Measurements from ENCODE around the gene PCDHGA1.
"Not testable (repeated sequence)": the region's sequence is repeated elsewhere in the genome, so short reads cannot be mapped to it uniquely, and the experiment has no call there.

The PCDHGA1 gene

DNA sequence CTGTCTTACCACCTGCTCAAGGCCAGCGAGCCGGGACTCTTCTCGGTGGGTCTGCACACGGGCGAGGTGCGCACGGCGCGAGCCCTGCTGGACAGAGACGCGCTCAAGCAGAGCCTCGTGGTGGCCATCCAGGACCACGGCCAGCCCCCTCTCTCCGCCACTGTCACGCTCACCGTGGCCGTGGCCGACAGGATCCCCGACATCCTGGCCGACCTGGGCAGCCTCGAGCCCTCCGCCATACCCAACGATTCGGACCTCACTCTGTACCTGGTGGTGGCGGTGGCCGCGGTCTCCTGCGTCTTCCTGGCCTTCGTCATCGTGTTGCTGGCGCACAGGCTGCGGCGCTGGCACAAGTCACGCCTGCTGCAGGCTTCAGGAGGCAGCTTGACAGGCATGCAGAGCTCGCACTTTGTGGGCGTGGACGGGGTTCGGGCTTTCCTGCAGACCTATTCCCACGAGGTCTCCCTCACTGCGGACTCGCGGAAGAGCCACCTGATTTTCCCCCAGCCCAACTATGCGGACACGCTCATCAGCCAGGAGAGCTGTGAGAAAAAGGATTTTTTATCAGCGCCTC, 10.6 kb downstream of the PCDHGA1 start:
- H3K9me3 Mint-ChIP-seq: peaks cover 20% of the 10 kb centered on the region
- not testable (repeated sequence) for H3K36me3 Mint-ChIP-seq; H3K4me3 Mint-ChIP-seq; DNase-seq (ENCODE audit: low spot score in 2 of 2); H3K4me1 Mint-ChIP-seq; ATAC-seq; H3K27ac Mint-ChIP-seq

DNA sequence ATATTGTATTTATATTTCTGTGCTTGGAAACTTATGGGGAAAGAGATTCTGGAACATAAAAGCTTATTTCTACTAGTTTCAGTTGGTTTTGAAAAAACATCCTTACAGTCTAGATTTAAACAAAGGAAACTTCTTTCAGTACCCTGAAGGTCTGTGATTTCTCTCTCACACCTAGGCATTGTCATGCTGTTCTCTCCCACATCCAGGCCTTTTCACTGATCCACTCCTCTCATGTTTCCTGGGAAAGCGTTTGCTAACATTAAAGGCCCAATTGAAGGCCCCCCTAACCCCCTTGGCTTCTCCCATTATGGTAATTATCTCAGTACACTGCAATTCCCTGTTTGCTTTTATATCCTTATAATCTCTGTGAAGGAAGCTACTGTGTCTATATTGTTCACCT, 12.5 kb downstream of the PCDHGA1 start:
- Mint-ChIP-seq H3K4me1 (no peaks in the 10 kb centered on the region), H3K4me3 (no peak overlapping the region), H3K27ac (no peak overlapping the region), H3K36me3 (no peaks in the 10 kb centered on the region), H3K9me3 (peaks cover 20% of the 10 kb centered on the region)
- ATAC-seq (no peak), DNase-seq (ENCODE audit: low spot score in 2 of 2) (no peak)

DNA sequence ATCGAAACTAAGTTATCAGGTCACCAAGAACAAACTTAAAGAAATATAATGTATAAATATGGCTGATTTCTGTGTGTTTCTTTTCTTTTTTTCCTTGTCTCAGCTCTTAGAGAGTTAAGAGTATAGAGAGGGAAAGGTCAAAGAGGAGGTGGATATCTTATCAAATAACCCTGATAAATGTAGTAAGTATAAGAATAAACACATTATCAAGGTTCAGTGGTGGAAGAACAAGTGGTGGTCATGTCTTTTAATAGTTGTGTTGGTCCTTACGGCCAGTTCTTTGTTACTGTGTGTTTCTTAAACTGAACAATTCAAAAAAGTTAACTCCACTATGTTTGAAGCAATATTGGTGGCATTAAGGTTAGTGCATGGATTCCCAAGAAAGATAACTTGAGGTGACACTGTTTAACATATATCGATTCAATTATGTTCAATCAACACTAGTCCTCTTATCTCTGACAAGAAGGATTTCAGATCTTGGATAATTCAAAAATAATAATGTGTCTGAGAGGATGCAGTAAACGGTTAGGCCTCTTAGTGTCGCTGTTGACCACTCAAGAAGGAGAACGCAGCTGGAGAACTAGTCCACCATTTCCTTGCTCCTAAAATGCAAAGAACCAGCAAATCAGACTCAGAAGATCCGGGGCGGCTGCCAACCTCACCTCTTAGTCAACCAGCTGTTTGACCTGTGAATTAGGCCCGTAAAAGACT, 13.1 kb downstream of the PCDHGA1 start, which contains the start of gene PCDHGA3:
TSS of gene PCDHGA3 (plus strand) at position 588 of the 711 bp plus-strand sequence. CDS start 205 bp downstream, outside the sequence.
- peaks cover 16% of the 10 kb centered on the region for H3K9me3 Mint-ChIP-seq
- DNase-seq (ENCODE audit: low spot score in 2 of 2): no peak
- H3K36me3 Mint-ChIP-seq: no peaks in the 10 kb centered on the region
- no peak within 1 kb of the TSS for H3K27ac Mint-ChIP-seq
- H3K4me1 Mint-ChIP-seq: no peaks in the 10 kb centered on the region
- H3K4me3 Mint-ChIP-seq: peak within 1 kb of the TSS; percentile 29
- ATAC-seq: no peak

DNA sequence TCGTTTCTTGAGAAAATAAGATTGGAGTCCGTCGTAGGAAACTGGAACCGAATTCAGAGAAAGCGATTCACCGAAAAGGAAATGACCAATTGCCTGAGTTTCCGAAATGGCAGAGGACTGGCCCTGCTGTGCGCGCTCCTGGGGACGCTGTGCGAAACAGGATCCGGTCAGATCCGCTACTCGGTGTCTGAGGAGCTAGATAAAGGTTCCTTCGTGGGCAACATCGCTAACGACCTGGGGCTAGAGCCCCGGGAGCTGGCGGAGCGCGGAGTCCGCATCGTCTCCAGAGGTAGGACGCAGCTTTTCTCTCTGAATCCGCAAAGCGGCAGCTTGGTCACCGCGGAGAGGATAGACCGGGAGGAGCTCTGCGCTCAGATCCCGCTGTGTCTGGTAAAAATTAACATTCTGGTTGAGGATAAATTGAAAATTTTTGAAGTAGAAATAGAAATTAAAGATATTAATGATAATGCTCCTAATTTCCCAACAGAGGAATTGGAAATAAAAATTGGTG, 13.7 kb downstream of the PCDHGA1 start:
- ATAC-seq (no peak), DNase-seq (ENCODE audit: low spot score in 2 of 2) (no peak)
- Mint-ChIP-seq H3K36me3 (no peaks in the 10 kb centered on the region), H3K27ac (no peak overlapping the region), H3K4me1 (no peaks in the 10 kb centered on the region), H3K4me3 (peak overlapping the region; percentile 29), H3K9me3 (peaks cover 14% of the 10 kb centered on the region)

DNA sequence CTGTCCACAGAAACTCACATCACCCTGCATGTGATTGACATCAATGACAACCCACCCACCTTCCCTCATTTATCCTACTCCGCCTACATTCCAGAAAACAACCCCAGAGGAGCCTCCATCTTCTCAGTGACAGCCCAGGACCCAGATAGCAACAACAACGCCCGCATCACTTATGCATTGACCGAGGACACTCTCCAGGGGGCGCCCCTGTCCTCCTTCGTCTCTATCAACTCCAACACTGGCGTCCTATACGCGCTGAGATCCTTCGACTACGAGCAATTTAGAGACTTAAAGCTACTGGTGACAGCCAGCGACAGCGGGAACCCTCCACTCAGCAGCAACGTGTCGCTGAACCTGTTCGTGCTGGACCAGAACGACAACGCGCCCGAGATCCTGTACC, 15.0 kb downstream of the PCDHGA1 start:
- H3K27ac Mint-ChIP-seq: no peak overlapping the region
- H3K4me3 Mint-ChIP-seq: no peak overlapping the region
- H3K36me3 Mint-ChIP-seq: no peaks in the 10 kb centered on the region
- DNase-seq (ENCODE audit: low spot score in 2 of 2) (no peak), ATAC-seq (no peak)
- H3K9me3 Mint-ChIP-seq: peaks cover 13% of the 10 kb centered on the region
- peaks cover 4% of the 10 kb centered on the region for H3K4me1 Mint-ChIP-seq

DNA sequence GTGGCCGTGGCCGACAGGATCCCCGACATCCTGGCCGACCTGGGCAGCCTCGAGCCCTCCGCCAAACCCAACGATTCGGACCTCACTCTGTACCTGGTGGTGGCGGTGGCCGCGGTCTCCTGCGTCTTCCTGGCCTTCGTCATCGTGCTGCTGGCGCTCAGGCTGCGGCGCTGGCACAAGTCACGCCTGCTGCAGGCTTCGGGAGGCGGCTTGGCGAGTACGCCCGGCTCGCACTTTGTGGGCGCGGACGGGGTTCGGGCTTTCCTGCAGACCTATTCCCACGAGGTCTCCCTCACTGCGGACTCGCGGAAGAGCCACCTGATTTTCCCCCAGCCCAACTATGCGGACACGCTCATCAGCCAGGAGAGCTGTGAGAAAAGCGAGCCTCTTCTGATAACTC, 15.7 kb downstream of the PCDHGA1 start:
- not testable (repeated sequence) for H3K36me3 Mint-ChIP-seq; ATAC-seq; H3K4me3 Mint-ChIP-seq; DNase-seq (ENCODE audit: low spot score in 2 of 2); H3K27ac Mint-ChIP-seq; H3K4me1 Mint-ChIP-seq
- peaks cover 12% of the 10 kb centered on the region for H3K9me3 Mint-ChIP-seq

DNA sequence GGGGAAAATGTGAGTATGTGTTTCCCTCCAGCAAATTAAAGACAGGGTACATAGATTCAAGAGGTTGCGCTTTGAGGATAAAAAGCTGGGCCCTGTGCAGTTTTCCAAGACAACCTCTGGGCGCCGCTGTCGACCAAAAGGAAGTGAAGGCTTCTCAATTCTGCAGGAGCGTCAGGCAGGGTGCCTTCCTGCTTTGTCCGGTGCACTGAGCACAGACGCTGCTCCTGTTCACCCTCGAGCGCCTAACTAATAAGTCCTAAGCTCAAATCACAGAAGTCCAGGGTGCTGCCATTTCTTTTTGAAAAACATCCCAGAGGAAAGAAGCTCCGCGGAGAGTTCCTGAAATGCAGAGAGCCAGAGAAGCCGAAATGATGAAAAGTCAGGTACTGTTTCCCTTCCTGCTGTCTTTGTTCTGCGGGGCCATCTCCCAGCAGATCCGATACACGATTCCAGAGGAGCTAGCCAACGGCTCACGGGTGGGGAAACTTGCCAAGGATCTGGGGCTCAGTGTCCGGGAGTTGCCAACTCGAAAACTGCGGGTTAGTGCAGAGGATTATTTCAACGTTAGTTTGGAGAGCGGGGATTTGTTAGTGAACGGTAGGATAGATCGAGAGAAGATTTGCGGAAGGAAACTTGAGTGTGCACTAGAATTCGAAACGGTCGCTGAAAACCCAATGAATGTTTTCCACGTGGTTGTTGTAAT, 19.8 kb downstream of the PCDHGA1 start, which contains the start of gene PCDHGB1:
TSS of gene PCDHGB1 (plus strand) at position 183 of the 703 bp plus-strand sequence. CDS start at position 345, 162 bp downstream.
- Mint-ChIP-seq H3K36me3 (no peaks in the 10 kb centered on the region), H3K4me3 (peak within 1 kb of the TSS; percentile 54)
- ATAC-seq: peak; percentile 57

DNA sequence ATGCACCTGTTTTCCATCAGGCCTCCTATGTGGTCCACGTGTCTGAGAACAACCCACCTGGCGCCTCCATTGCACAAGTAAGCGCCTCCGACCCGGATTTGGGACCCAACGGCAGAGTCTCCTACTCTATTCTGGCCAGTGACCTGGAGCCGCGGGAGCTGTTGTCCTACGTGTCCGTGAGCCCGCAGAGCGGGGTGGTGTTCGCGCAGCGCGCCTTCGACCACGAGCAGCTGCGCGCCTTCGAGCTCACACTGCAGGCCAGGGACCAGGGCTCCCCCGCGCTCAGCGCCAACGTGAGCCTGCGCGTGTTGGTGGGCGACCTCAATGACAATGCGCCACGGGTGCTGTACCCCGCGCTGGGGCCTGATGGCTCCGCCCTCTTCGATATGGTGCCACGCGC, 21.3 kb downstream of the PCDHGA1 start:
- Mint-ChIP-seq H3K4me1 (peaks cover 6% of the 10 kb centered on the region), H3K27ac (no peak overlapping the region), H3K9me3 (peaks cover 8% of the 10 kb centered on the region), H3K4me3 (no peak overlapping the region), H3K36me3 (no peaks in the 10 kb centered on the region)
- ATAC-seq: no peak
- DNase-seq (ENCODE audit: low spot score in 2 of 2): no peak

More for the DNA sequence above, 19.8 kb downstream of the PCDHGA1 start, which contains the start of gene PCDHGB1:
- peak in 1 of 2 donors; percentile 51 for DNase-seq (ENCODE audit: low spot score in 2 of 2)
- no peak within 1 kb of the TSS for H3K27ac Mint-ChIP-seq
- peaks cover 6% of the 10 kb centered on the region for H3K4me1 Mint-ChIP-seq
- H3K9me3 Mint-ChIP-seq: peaks cover 12% of the 10 kb centered on the region

DNA sequence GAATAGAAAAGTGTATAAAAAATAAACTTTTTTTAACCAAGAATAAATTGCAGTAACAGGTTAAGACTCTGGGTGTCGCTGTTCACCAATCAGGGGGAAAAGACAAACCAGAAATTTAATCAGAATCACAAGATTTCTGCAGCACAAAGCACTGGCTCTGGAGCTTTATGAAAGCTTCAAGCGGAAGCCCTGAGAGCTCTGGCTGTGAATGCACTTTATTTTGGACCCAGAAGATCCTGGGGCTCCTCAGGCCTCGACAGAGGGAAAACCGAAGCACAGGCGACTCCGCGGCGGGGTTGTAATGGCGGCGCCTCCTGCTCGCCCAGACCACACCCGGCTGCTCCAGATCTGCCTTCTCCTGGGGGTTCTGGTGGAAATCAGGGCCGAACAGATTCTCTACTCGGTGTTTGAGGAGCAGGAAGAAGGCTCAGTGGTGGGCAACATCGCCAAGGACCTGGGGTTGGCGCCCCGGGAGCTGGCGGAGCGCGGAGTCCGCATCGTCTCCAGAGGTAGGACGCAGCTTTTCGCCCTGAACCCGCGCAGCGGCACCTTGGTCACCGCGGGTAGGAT, 24.7 kb downstream of the PCDHGA1 start, which contains the start of gene PCDHGA4:
TSS of gene PCDHGA4 (plus strand) at position 122 of the 570 bp plus-strand sequence. CDS start at position 209, 87 bp downstream.
- H3K27ac Mint-ChIP-seq: no peak within 1 kb of the TSS
- DNase-seq (ENCODE audit: low spot score in 2 of 2): peak in 1 of 2 donors; percentile 45
- H3K36me3 Mint-ChIP-seq: no peaks in the 10 kb centered on the region
- H3K9me3 Mint-ChIP-seq: peaks cover 6% of the 10 kb centered on the region
- no peak for ATAC-seq
- H3K4me3 Mint-ChIP-seq: peak within 1 kb of the TSS; percentile 39
- peaks cover 9% of the 10 kb centered on the region for H3K4me1 Mint-ChIP-seq

DNA sequence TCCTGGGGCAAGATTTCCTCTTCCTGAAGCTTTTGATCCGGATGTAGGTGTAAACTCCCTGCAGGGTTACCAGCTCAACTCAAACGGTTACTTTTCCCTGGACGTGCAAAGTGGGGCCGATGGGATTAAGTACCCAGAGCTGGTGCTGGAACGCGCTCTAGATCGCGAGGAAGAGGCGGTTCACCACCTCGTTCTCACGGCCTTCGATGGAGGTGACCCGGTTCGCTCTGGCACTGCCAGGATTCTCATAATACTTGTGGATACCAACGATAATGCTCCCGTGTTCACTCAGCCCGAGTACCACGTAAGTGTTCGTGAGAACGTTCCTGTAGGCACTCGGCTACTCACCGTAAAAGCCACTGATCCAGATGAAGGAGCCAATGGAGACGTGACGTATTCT, 25.3 kb downstream of the PCDHGA1 start:
- DNase-seq (ENCODE audit: low spot score in 2 of 2) (no peak), ATAC-seq (no peak)
- no peaks in the 10 kb centered on the region for H3K36me3 Mint-ChIP-seq
- peaks cover 4% of the 10 kb centered on the region for H3K9me3 Mint-ChIP-seq
- peaks cover 6% of the 10 kb centered on the region for H3K4me1 Mint-ChIP-seq
- H3K27ac Mint-ChIP-seq: no peak overlapping the region
- H3K4me3 Mint-ChIP-seq: no peak overlapping the region

DNA sequence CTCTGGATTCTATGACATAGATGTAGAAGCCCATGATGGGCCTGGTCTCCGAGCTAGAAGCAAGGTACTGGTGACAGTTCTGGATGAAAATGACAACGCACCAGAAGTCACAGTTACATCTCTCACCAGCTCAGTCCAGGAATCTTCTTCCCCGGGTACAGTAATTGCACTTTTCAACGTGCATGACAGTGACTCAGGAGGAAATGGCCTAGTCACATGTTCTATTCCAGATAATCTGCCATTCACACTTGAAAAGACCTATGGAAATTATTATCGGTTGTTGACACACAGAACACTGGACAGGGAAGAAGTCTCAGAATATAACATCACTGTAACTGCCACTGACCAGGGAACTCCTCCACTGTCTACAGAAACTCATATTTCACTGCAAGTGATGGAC, 25.8 kb downstream of the PCDHGA1 start:
- no peak overlapping the region for H3K27ac Mint-ChIP-seq
- ATAC-seq: no peak
- H3K4me3 Mint-ChIP-seq: no peak overlapping the region
- H3K9me3 Mint-ChIP-seq: peaks cover 4% of the 10 kb centered on the region
- no peaks in the 10 kb centered on the region for H3K36me3 Mint-ChIP-seq
- no peak for DNase-seq (ENCODE audit: low spot score in 2 of 2)
- peaks cover 6% of the 10 kb centered on the region for H3K4me1 Mint-ChIP-seq

DNA sequence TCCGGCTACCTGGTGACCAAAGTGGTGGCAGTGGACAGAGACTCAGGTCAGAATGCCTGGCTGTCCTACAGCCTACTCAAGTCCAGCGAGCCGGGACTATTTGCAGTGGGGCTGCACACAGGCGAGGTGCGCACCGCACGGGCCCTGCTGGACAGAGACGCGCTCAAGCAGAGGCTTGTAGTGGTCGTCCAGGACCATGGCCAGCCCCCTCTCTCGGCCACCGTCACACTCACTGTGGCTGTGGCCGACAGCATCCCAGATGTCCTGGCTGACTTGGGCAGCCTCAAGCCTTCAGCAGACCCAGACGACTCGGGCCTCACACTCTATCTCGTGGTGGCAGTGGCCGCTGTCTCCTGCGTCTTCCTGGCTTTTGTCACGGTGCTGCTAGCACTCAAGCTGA, 26.6 kb downstream of the PCDHGA1 start:
- H3K9me3 Mint-ChIP-seq: peaks cover 7% of the 10 kb centered on the region
- no peaks in the 10 kb centered on the region for H3K36me3 Mint-ChIP-seq
- DNase-seq (ENCODE audit: low spot score in 2 of 2) (no peak), ATAC-seq (no peak)
- peaks cover 6% of the 10 kb centered on the region for H3K4me1 Mint-ChIP-seq
- H3K27ac Mint-ChIP-seq: no peak overlapping the region
- no peak overlapping the region for H3K4me3 Mint-ChIP-seq

DNA sequence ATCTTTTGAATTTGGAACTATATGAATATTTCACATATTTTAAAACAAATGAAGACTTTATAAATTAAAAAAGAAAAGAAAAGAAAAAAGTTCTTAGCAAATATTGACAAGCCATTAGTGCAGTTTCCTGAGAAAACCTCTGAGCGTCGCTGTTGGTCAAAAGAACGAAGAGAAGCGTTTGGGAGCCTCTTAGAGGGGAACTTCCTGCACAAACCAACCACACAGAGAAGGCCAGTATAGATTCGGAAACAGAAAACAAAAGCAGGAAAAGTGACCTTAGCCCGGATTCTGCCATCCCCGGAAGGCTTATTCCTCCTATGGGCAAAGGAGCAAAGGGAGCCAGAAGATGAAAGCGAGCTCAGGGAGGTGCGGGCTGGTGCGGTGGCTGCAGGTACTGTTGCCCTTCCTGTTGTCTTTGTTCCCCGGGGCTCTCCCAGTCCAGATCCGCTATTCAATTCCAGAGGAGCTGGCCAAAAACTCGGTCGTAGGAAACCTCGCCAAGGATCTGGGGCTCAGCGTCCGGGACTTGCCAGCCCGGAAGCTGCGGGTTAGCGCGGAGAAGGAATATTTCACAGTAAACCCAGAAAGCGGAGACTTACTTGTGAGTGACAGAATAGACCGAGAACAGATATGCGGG, 29.6 kb downstream of the PCDHGA1 start, which contains the start of gene PCDHGB2:
TSS of gene PCDHGB2 (plus strand) at position 205 of the 637 bp plus-strand sequence. CDS start at position 347, 142 bp downstream.
- ATAC-seq (peak; percentile 28), DNase-seq (ENCODE audit: low spot score in 2 of 2) (no peak)
- Mint-ChIP-seq H3K27ac (peak within 1 kb of the TSS; percentile 63), H3K4me3 (peak within 1 kb of the TSS; percentile 74), H3K9me3 (peaks cover 10% of the 10 kb centered on the region), H3K36me3 (no peaks in the 10 kb centered on the region), H3K4me1 (peaks cover 6% of the 10 kb centered on the region)

DNA sequence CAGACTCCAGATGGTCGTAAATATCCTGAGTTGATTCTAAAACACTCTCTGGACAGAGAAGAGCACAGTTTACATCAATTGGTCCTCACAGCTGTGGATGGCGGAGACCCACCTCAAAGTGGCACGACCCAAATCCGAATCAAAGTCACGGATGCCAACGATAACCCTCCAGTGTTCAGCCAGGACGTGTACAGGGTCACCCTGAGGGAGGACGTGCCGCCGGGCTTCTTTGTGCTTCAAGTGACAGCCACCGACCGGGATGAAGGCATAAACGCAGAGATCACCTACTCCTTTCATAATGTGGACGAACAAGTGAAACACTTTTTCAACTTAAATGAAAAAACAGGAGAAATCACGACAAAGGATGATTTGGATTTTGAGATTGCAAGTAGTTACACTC, 30.4 kb downstream of the PCDHGA1 start:
- H3K4me1 Mint-ChIP-seq: peaks cover 6% of the 10 kb centered on the region
- H3K4me3 Mint-ChIP-seq: no peak overlapping the region
- DNase-seq (ENCODE audit: low spot score in 2 of 2): no peak
- H3K36me3 Mint-ChIP-seq: no peaks in the 10 kb centered on the region
- peaks cover 16% of the 10 kb centered on the region for H3K9me3 Mint-ChIP-seq
- no peak overlapping the region for H3K27ac Mint-ChIP-seq
- ATAC-seq: no peak
